T follicular helper cell (primary cell): ENCODE results near the gene P3R3URF.

ENCODE experiments used
- DNase-seq: peaks from one replicate; pipeline ENCODE4 v3.0.0-alpha.2; 2020; ENCODE audit warnings: low read depth

P3R3URF gene

GRCh38 chr1:46131712-46132528 lies 44.4 kb downstream of the P3R3URF start:
- peak; percentile 16 for DNase-seq

GRCh38 chr1:46131093-46131492 lies 45.2 kb downstream of the P3R3URF start:
- no peak for DNase-seq

GRCh38 chr1:46130606-46131005 lies 45.7 kb downstream of the P3R3URF start:
- no peak for DNase-seq

- DNase-seq, result no peak
Observed at GRCh38 chr1:46130121-46130520, 46.2 kb downstream of the P3R3URF start.

GRCh38 chr1:46128344-46128743 lies 47.9 kb downstream of the P3R3URF start:
- DNase-seq, result no peak
